Measurements from ENCODE around the gene NR6A1. TPM values are rescaled to one million over a fixed set of nuclear protein-coding genes. Genes with fewer than 3 reads are reported as not detected.

NR6A1 gene
- total and polyA plus RNA-seq, 2 of the 8 experiments (the other 6 are each of a cell fraction or from before 2014, with no cell fraction given): 93.2 to 237 TPM

DNA sequence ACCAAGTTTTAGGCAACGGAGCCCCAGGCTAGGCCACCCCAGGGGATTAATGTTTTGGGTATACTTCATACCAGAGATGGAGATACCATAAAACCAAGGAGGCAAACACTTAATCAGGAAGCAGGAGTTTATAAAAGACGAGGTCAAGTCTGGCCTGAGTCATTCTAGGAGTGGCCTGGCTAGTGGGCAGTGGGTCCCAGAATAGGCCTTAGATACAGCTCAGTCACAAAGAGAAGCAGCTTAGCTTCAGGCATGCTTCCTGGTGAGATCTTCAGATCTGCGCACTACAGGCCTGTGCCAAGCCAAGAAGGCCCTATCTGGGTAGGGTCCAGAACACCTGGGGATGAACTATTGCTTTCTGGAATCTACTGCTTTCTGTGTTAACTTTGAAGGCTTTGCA lies 243.3 kb downstream of the NR6A1 start:
- Histone ChIP-seq H3K27me3 (replicated peaks in 1 of 4; ENCODE audit: control insufficient read depth in 3 of 4, extremely low read depth in 1 of 4, insufficient read depth in 3 of 4, low read length in 3 of 4) (no peaks in the 10 kb centered on the region), H4K5ac (ENCODE audit: insufficient read length, low read depth, low read length) (no peak overlapping the region), H3K56ac (replicated peaks; ENCODE audit: insufficient read length, low read depth, low read length) (no peak overlapping the region), H3K4me1 (replicated peaks in 1 of 4; ENCODE audit: control insufficient read depth in 3 of 4, insufficient read depth in 4 of 4, low read length in 3 of 4) (no peaks in the 10 kb centered on the region), H3K18ac (ENCODE audit: extremely low read depth, low read length) (no peak overlapping the region), H3K4me2 (ENCODE audit: insufficient read depth in 1 of 2, low read depth in 2 of 2, low read length in 2 of 2) (no peak overlapping the region), H2AK5ac (ENCODE audit: low read depth, low read length) (no peak overlapping the region), H3K4me3 (ENCODE audit: extremely low read depth in 1 of 4, insufficient read depth in 2 of 4, low read depth in 3 of 4, low read length in 4 of 4) (no peak overlapping the region), H2BK20ac (ENCODE audit: low read length) (no peak overlapping the region), H3K36me3 (ENCODE audit: control insufficient read depth in 2 of 4, insufficient read depth in 4 of 4, low read length in 3 of 4) (peaks cover 0 to 34% (median 16%) of the 10 kb centered on the region in 4 experiments; a peak in 7 of 8 replicates), H2AFZ (ENCODE audit: low read length) (no peak overlapping the region), H2BK12ac (ENCODE audit: low read depth, low read length) (no peak overlapping the region), H4K91ac (replicated peaks; ENCODE audit: insufficient read length, low read length) (no peak overlapping the region), H3K79me1 (ENCODE audit: low read depth, low read length) (no peaks in the 10 kb centered on the region), H2BK5ac (ENCODE audit: low read depth, low read length) (no peak overlapping the region), H3K79me2 (ENCODE audit: control insufficient read depth in 1 of 2, insufficient read depth in 2 of 2, low read length in 2 of 2) (no peaks in the 10 kb centered on the region), H3K9me3 (ENCODE audit: insufficient read depth in 2 of 2, low read depth in 1 of 2, low read length in 1 of 2) (no peaks in the 10 kb centered on the region), H3K4ac (replicated peaks; ENCODE audit: insufficient read length, low read depth, low read length) (no peak overlapping the region), H3K14ac (ENCODE audit: insufficient read length) (no peak overlapping the region), H2BK120ac (replicated peaks; ENCODE audit: low read depth, low read length) (no peak overlapping the region), H4K20me1 (replicated peaks in 1 of 2; ENCODE audit: control insufficient read depth in 1 of 2, insufficient read depth in 2 of 2, low read length in 2 of 2) (peaks cover 0 to 2% of the 10 kb centered on the region in 2 experiments), H2BK15ac (ENCODE audit: low read length) (no peak overlapping the region), H3K27ac (ENCODE audit: low read depth, low read length) (no peak overlapping the region), H4K8ac (ENCODE audit: extremely low read depth, insufficient read depth, low read length) (no peak overlapping the region), H3K23me2 (ENCODE audit: low read depth, low read length) (peaks cover 1% of the 10 kb centered on the region; the same call in 1 of the 2 replicates), H3K23ac (ENCODE audit: insufficient read length) (no peak overlapping the region), H3K9ac (replicated peaks in 1 of 4; ENCODE audit: extremely low read depth in 1 of 4, low read depth in 3 of 4, low read length in 3 of 4) (no peak overlapping the region)
- ChIA-PET CTCF (ENCODE audit: partially characterized antibody) (interaction anchor here (1.1 to 19.2 kb wide), 5 partner anchors 9 to 329 kb away, joined by 3 to 234 read pairs (median 4); no protein-coding TSS in a partner anchor), POLR2A (ENCODE audit: partially characterized antibody) (no interaction called here)
- FAIRE-seq: no peak
- 84% methylated on average over 3 of the region's 3 CpGs; no CpG with 5 or more reads in 1 of the 2 experiments for WGBS, 2 experiments (ENCODE audit: extremely low coverage in 1 of 2, insufficient coverage in 1 of 2, insufficient read length in 1 of 2, insufficient replicate concordance in 2 of 2, low coverage in 1 of 2, low lambda C conversion rate in 2 of 2, missing lambda C conversion rate in 1 of 2)
- no peak for DNase-seq (ENCODE audit: low read depth in 1 of 2, low spot score in 2 of 2)
- TF ChIP-seq, protein P1, sequence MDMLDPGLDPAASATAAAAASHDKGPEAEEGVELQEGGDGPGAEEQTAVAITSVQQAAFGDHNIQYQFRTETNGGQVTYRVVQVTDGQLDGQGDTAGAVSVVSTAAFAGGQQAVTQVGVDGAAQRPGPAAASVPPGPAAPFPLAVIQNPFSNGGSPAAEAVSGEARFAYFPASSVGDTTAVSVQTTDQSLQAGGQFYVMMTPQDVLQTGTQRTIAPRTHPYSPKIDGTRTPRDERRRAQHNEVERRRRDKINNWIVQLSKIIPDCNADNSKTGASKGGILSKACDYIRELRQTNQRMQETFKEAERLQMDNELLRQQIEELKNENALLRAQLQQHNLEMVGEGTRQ (IDR thresholded peaks at IDR 0.05; ENCODE audit: low read length): no peak
- no peak for TF ChIP-seq RXRA (IDR thresholded peaks at IDR 0.05; ENCODE audit: insufficient read depth, low read depth, low read length)

All from H1 (cell line).